Lower leg skin (tissue), 4 donors: ENCODE results near the gene ZNF654. TPM values are rescaled to one million over a fixed set of nuclear protein-coding genes. Genes with fewer than 3 reads are reported as not detected.
"Not testable (repeated sequence)": the region's sequence is repeated elsewhere in the genome, so short reads cannot be mapped to it uniquely, and the experiment has no call there.

ENCODE experiments used
- DNase-seq, 2 donors: peaks; one replicate each; pipeline ENCODE4 v3.0.0-alpha.2; 2019; ENCODE audit warnings: low spot score in 2 of 2
- H3K4me3 ChIP-seq: fragments of 200-600 bp; sonication (generic); 2 replicates; pipeline ENCODE4 v1.5.1; 2017; ENCODE audit warnings: mild to moderate bottlenecking, low read depth; ENCODE audit not compliant: poor library complexity, severe bottlenecking
- CTCF ChIP-seq, 3 donors: fragments of 450-650 bp; IDR thresholded peaks; one replicate each; pipeline ENCODE4 v1.5.1; 2016; ENCODE audit warnings: antibody characterized with exemption in 3 of 3, mild to moderate bottlenecking in 3 of 3, moderate library complexity in 2 of 3
- POLR2A ChIP-seq, 2 donors: fragments of 450-650 bp; IDR thresholded peaks; one replicate each; pipeline ENCODE4 v1.6.1; 2016 to 2017; ENCODE audit warnings: antibody characterized with exemption in 2 of 2, mild to moderate bottlenecking in 1 of 2, moderate library complexity in 1 of 2
- WGBS, 2 donors: methylation state at CpG; one replicate each; pipeline ENCODE4 v1.1.5; 2018; 5-methylcytosine and 5-hydroxymethylcytosine counted together
- intact Hi-C: fragments of 100-400 bp; cut with DNase I; formaldehyde crosslinking; loops from one replicate; pipeline ENCODE4 v1.15.0; 2023; ENCODE audit warnings: low total_unique reads
- total RNA-seq, 4 donors: library from RNA; depleted of rRNA; stranded (reverse); fragments of >200 nt; gene quantifications; one replicate each; pipeline ENCODE4 v1.1.0, GENCODE V29; 2016

Gene ZNF654
- 10 to 100 TPM; 12.1 to 19.4 (median 16.3) TPM for total RNA-seq

DNA sequence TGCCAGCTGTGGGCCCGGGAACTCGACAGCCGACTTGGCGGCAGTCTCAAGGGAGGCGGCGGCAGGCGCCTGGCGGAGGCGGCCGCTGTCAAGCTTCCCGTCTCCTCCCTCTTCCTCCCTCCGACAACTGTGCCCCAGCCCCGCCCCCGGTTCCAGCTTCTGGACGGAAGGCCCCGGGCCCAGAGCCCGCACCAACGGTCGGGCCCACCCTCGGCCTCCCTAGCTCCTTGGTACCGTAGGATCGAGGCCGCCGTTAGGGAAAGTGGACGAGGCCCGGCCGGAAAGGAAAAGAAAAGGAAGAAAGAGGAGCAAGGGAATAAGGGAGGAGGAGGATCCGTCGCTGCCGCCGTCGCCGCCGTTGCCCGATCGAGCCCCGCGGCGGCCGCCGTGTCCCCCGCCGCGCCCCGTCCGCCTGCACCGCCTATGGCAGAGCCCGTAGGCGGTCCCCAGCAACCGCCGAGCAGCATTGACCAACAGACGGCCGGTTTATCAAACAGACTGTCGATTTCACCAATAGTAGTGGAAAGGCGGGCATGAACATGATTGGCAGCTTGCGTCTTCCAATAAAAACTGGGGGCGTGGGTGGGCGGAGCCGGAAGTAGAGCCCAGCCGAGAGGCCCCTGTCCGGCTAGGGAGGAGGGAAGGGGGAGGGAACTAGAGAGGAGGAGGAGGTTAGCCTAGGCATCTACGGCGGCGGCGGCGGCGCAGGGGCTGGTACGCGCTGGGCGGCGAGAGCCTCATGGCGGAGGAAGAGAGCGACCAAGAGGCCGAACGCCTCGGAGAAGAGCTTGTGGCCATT lies at the start of gene ZNF654, which contains the start of gene CGGBP1:
Gene ZNF654 (plus strand): TSS at position 675 of the 799 bp plus-strand sequence. CDS start 65 bp downstream, at position 740.
Gene CGGBP1 (minus strand): TSS at position 425 of the 799 bp plus-strand sequence. CDS start 3,029 bp downstream, outside the sequence.
- WGBS, 2 donors, result 0 to 1% methylated on average over 59 to 63 of the region's 76 CpGs
- peak in 1 of 2 donors; percentile 51 for TF ChIP-seq POLR2A (IDR thresholded peaks at IDR 0.05)
- no peak for TF ChIP-seq CTCF (IDR thresholded peaks at IDR 0.05)
- H3K4me3 ChIP-seq, result peak within 1 kb of the TSS; percentile 68
- DNase-seq, result peak; percentile 100
- intact Hi-C loops, result no loop called here

- WGBS, 2 donors, result 86 to 87% methylated on average over 5 of the region's 5 CpGs
- no peak overlapping the region for H3K4me3 ChIP-seq
- no peak for DNase-seq
- TF ChIP-seq POLR2A (IDR thresholded peaks at IDR 0.05) (no peak), CTCF (IDR thresholded peaks at IDR 0.05) (no peak)
- intact Hi-C loops, result no loop called here
Observed at GRCh38 chr3:88010810-88011209, 48.2 kb upstream of the ZNF654 start.

DNA sequence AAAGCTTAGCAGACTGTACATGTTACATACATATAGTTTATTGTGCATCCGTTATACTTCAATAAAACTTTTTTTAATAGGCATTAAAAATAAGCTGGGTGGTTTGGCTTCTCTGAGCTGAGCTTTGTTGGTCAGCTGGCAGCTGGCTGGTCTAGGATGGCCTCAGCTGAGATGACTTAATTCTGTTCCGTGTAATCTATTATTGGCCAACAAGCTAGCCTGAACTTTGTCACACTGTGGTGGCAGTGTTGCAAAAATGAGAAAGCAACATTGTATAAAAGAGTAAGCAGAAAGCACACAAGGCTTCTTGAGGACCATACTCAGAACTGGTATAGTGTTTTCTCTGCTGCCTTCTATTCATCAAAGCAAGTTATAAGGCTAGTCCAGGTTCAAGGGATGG lies 45.5 kb upstream of the ZNF654 start:
- intact Hi-C loops, result no loop called here
- no peak overlapping the region for H3K4me3 ChIP-seq
- no peak for DNase-seq
- WGBS, 2 donors, result 39 to 52% methylated on average over 2 of the region's 2 CpGs
- TF ChIP-seq POLR2A (IDR thresholded peaks at IDR 0.05) (no peak), CTCF (IDR thresholded peaks at IDR 0.05) (no peak)

GRCh38 chr3:88015656-88016055 lies 43.4 kb upstream of the ZNF654 start:
- DNase-seq, H3K4me3 ChIP-seq, intact Hi-C loops: not testable (repeated sequence)
- WGBS, 2 donors, result 93 to 98% methylated on average over 17 to 24 of the region's 35 CpGs

DNA sequence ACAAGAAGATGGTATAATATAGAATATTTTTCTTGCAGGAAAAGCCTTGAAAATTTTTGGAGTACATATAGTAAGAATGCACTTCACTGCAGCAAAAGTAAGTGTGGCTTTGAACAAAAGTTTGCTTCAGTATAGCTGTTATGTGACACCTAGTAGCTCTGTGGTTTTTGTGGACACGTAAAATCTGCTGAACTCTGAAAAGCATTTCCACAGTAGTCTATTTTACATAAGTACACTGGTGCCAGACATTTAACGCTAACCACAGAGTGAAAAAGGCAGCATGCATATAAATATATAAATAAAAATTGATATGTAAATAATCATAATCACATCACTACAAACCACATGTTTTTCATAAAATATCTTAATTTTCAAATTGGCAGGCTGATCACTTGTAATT lies 40.0 kb upstream of the ZNF654 start:
- H3K4me3 ChIP-seq, result no peak overlapping the region
- DNase-seq, result no peak
- TF ChIP-seq CTCF (IDR thresholded peaks at IDR 0.05) (no peak), POLR2A (IDR thresholded peaks at IDR 0.05) (no peak)
- intact Hi-C loops, result no loop called here
- WGBS, 2 donors, result 42 to 50% methylated on average over 2 of the region's 2 CpGs

DNA sequence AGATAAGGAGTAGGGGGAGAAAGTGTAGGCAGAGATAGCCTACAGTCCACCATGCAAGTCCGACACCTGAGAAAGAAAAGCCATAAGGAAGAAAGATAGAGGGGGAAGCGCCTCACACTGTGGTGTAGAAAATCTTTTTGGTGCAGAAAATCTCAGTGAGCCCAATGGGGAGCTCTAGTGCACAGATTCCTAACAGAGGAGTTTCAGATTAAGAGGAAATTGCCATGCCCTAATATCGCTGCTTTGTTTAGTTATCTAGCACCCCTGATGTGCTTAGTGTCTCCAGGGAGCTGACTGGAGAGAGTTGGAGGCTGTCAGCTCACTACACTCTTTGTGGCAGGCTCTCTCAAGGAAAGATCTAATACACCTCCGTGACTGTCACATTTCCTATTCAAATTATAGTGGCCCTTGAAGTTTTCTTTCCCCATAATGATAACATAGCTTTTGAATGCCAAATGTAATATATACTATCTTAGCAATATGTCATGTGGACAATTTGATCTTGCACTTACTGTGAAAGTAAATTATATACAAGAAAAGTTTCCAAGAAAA lies 34.0 kb upstream of the ZNF654 start:
- 81 to 84% methylated on average over 4 of the region's 4 CpGs for WGBS, 2 donors
- H3K4me3 ChIP-seq, result no peak overlapping the region
- no peak for DNase-seq
- intact Hi-C loops, result no loop called here
- TF ChIP-seq POLR2A (IDR thresholded peaks at IDR 0.05) (no peak), CTCF (IDR thresholded peaks at IDR 0.05) (no peak)
